Erythroblast (primary cell): ENCODE measurements around the gene OTULIN.

Source experiments
- GATA1 ChIP-seq: IDR thresholded peaks from 2 replicates; pipeline ENCODE4 v1.6.1; 2011; ENCODE audit warnings: low read depth, mild to moderate bottlenecking, control low read depth, low read length, moderate library complexity
- POLR2A ChIP-seq: IDR thresholded peaks from 2 replicates; pipeline ENCODE4 v1.6.1; 2011; ENCODE audit warnings: mild to moderate bottlenecking, low read length

DNA sequence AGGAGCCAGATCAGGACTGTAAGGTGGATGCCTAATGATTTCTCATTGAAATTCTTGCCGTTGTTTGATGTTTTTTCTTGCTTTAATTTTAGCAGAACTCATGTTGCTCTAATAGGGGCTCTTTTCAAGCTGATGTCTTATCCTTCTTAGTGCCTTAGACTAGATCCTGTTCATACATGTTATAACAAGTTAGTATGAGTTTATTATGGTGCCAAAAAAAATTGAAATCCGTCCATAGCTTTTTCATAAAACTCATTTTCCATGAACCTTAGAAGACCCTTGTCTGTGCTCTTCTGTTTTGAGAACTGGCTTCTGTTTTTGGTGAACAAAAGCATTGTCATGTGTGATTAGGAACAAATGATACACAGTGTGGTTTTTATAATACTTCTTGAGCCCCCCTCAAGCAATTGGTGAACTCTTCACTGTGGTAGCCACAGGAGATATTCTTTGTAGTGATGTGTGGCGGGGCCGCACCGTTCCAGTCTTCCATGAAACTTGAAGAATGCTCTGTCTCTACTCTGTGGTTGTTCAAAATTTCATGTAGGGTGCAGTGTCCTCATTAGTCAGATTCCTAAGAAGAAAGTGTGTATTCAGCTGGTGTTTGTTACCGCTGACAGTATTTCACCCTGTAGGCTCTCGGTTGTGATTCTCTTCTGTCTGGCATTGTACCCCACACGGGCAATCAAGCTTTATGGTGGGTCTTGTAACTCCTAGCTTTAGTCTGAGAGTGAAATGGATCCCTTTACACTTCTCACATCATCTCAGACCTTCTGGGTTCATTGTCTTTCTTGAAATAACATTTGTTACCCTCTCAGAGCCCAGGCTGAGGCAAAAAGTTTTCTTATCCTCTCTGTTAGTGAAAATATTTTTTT, 10.7 kb downstream of the OTULIN start:
- TF ChIP-seq POLR2A (no peak), GATA1 (no peak)
